Left lung (tissue), 10 donors: ENCODE data around the gene TENM3. TPM values are rescaled to one million over a fixed set of nuclear protein-coding genes. Genes with fewer than 3 reads are reported as not detected.
A peak's percentile ranks its signal among the peaks of the same experiment; 100 is the strongest.

ENCODE experiments used
- ATAC-seq: fragments of 200-7000 bp; cut with Tn5 transposase; one replicate; pipeline ENCODE4 v1.9.1; 2020; ENCODE audit warnings: moderate library complexity
- DNase-seq, 4 donors: peaks; one replicate each; pipeline ENCODE4 v3.0.0-alpha.2; 2013 to 2020
- H3K27ac ChIP-seq, 2 donors: fragments of 200-600 bp; sonication (generic) in 1 of 2; one replicate each; pipeline versions ENCODE4 v1.5.0 to v1.8.0; 2020 to 2021
- H3K27me3 ChIP-seq, 2 donors: fragments of 200-600 bp; sonication (generic) in 1 of 2; one replicate each; pipeline versions ENCODE4 v1.5.0 to v1.8.0; 2020 to 2021
- H3K36me3 ChIP-seq, 2 donors: fragments of 200-600 bp; sonication (generic) in 1 of 2; one replicate each; pipeline versions ENCODE4 v1.5.0 to v1.8.0; 2020 to 2021
- H3K4me1 ChIP-seq, 2 donors: fragments of 200-600 bp; one replicate each; pipeline ENCODE4 v1.8.0; 2021
- H3K4me3 ChIP-seq, 2 donors: fragments of 200-600 bp; sonication (generic) in 1 of 2; one replicate each; pipeline versions ENCODE4 v1.5.0 to v1.8.0; 2020 to 2021; ENCODE audit warnings: mild to moderate bottlenecking in 1 of 2
- H3K9me3 ChIP-seq, 2 donors: fragments of 200-600 bp; sonication (generic) in 1 of 2; one replicate each; pipeline versions ENCODE4 v1.5.0 to v1.8.0; 2020 to 2021
- intact Hi-C, 2 donors: fragments of 100-400 bp; cut with DNase I; formaldehyde crosslinking; loops; one replicate each; pipeline versions ENCODE4 v1.11.2 to v1.14.2; 2022
- polyA plus RNA-seq, 6 donors: library from polyadenylated mRNA; unstranded; fragments of 120-200 nt; gene quantifications; one replicate each; pipeline ENCODE4 v1.2.1, GENCODE V29; 2013; ENCODE audit not compliant: insufficient read length in 6 of 6
- total RNA-seq, 2 donors: library from RNA; stranded (reverse); fragmentation: NEBNext Ultra II Directional; extraction: Animal tissue kit (Norgen Biotek cat#: 25700); gene quantifications; one replicate each; pipeline ENCODE4 v1.2.1, GENCODE V29; 2021
- TF ChIP-seq, protein P1 (sequence below), 2 donors: fragments of 200-600 bp; sonication (generic) in 1 of 2; IDR thresholded peaks; one replicate each; pipeline versions ENCODE4 v1.5.0 to v1.8.0; 2021; ENCODE audit warnings: antibody characterized with exemption in 2 of 2
- donor health status: DM: no; HTN: yes; CAD: no.
- donor health status: DM: no; HTN: no; CAD: no.

TENM3 gene
- total and polyA plus RNA-seq, 8 donors, result 2.2 to 5.6 (median 3.1) TPM

DNA sequence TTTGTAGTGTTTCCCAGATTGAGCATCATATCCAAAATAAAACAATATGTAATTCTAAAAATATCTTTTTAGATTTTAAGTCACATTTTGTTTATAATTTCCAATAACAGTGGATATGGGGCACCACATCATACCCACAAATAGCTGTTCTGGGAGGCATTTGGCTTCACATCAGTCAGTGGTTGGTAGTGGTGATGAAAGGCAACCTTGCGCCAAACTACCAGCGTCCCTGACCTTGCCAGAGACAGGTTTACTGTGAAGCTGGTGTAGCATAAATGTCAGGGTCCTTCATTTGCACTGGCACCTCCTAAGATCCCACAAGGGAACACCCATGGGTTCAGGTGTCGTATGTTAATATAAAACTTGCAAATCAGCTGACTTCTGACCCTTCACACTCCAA is 451.8 kb downstream of the TENM3 start:
- no peak overlapping the region for H3K4me3 ChIP-seq
- intact Hi-C loops, result no loop called here

DNA sequence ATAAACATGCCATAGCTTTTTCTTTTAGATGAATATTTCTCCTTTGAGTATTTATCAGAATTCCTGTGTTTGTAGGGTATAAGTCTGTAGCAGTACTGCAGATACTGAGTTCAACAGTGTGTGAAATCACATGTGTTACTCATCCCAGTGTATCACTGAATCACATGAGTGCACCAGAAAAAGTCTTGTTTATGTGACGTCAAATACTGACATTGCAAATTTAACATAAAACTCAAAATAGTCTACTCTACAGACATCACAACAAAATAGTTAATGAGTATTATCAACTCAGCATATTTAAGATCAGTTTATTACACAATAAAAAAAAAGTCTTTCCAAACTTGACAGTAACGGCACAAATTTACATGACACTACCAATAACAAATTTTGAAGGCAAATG is 452.6 kb downstream of the TENM3 start:
- TF ChIP-seq, protein P1, sequence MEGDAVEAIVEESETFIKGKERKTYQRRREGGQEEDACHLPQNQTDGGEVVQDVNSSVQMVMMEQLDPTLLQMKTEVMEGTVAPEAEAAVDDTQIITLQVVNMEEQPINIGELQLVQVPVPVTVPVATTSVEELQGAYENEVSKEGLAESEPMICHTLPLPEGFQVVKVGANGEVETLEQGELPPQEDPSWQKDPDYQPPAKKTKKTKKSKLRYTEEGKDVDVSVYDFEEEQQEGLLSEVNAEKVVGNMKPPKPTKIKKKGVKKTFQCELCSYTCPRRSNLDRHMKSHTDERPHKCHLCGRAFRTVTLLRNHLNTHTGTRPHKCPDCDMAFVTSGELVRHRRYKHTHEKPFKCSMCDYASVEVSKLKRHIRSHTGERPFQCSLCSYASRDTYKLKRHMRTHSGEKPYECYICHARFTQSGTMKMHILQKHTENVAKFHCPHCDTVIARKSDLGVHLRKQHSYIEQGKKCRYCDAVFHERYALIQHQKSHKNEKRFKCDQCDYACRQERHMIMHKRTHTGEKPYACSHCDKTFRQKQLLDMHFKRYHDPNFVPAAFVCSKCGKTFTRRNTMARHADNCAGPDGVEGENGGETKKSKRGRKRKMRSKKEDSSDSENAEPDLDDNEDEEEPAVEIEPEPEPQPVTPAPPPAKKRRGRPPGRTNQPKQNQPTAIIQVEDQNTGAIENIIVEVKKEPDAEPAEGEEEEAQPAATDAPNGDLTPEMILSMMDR (IDR thresholded peaks at IDR 0.05), result no peak
- H3K4me1 ChIP-seq, result no peaks in the 10 kb centered on the region

More for the DNA sequence above, 451.8 kb downstream of the TENM3 start:
- Histone ChIP-seq H3K27ac (no peak overlapping the region), H3K36me3 (no peaks in the 10 kb centered on the region), H3K4me1 (no peaks in the 10 kb centered on the region), H3K9me3 (no peaks in the 10 kb centered on the region), H3K27me3 (no peaks in the 10 kb centered on the region)
- TF ChIP-seq, protein P1 (IDR thresholded peaks at IDR 0.05), result no peak
- ATAC-seq, result no peak
- no peak for DNase-seq

DNA sequence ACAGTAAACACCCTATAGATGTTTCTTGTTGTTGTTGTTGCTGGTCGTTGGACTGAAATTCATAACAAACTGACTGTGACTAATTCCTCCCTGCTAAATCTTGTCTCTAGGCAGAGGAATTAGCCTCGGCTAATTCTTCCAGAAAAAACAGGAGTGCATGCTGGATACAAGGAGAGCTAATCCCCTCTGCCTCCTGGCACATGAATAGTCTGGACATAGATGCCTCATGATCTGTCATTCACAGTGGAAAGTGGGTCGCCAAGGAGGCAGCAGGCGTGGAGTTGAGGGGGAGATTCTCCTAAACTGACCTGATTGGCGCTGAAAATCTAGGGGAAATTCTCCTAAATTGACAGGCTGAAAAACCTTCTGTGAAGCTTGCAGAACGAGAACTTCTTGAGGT is 453.9 kb downstream of the TENM3 start:
- no peak for DNase-seq
- intact Hi-C loops, result no loop called here

More for the DNA sequence above, 452.6 kb downstream of the TENM3 start:
- DNase-seq (no peak), ATAC-seq (no peak)
- Histone ChIP-seq H3K36me3 (no peaks in the 10 kb centered on the region), H3K9me3 (no peaks in the 10 kb centered on the region), H3K4me3 (no peak overlapping the region), H3K27me3 (no peaks in the 10 kb centered on the region), H3K27ac (no peak overlapping the region)
- intact Hi-C loops, result no loop called here

DNA sequence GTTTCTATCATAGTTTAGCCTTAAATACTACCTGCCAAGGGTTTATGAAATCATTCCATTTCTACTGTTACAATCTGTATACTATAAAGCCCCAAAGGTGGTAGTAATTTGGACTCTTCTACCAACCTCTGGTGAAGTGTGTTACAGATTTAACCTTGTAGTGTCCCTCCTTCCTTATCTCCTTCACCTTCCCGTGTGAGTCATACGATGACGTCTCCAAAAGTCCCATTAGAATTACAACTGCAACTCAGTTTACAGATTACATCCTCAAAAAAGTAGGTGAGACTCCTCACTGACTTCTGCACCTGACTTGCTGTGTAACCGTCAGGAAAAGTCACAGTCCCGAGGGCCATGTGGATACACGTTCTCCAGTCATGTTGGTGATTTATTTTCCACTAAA is 455.0 kb downstream of the TENM3 start:
- no peak for ATAC-seq
- H3K36me3 ChIP-seq, result no peaks in the 10 kb centered on the region
- H3K4me1 ChIP-seq, result no peaks in the 10 kb centered on the region
- H3K27me3 ChIP-seq, result no peaks in the 10 kb centered on the region
- TF ChIP-seq, protein P1 (IDR thresholded peaks at IDR 0.05), result no peak
- H3K4me3 ChIP-seq, result no peak overlapping the region
- H3K9me3 ChIP-seq, result no peaks in the 10 kb centered on the region
- DNase-seq, result no peak
- intact Hi-C loops, result no loop called here
- H3K27ac ChIP-seq, result no peak overlapping the region

More for the DNA sequence above, 453.9 kb downstream of the TENM3 start:
- Histone ChIP-seq H3K4me1 (no peaks in the 10 kb centered on the region), H3K36me3 (no peaks in the 10 kb centered on the region), H3K4me3 (no peak overlapping the region), H3K27me3 (no peaks in the 10 kb centered on the region), H3K27ac (no peak overlapping the region), H3K9me3 (no peaks in the 10 kb centered on the region)
- TF ChIP-seq, protein P1 (IDR thresholded peaks at IDR 0.05), result no peak
- ATAC-seq, result no peak

DNA sequence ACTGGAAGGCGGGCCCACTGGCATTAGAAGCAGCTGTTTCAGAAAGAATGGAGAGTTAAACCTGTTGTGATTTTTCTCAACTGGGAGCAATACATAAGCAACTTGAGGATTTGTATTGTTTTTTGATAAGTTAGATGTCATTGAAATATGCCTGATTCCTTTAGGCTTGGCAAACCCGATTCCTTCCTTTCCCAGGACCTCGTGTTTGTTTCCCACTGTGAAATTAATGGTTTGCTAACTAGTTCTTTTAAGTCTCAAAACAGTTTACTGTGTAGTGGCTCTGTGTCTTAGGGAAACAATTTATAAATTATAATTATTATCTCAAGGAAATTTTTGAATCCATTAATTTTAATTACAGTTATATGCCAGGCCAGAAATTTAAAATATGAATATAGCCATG is 456.0 kb downstream of the TENM3 start:
- Histone ChIP-seq H3K4me3 (no peak overlapping the region), H3K4me1 (no peaks in the 10 kb centered on the region), H3K9me3 (no peaks in the 10 kb centered on the region), H3K27ac (no peak overlapping the region), H3K27me3 (no peaks in the 10 kb centered on the region), H3K36me3 (no peaks in the 10 kb centered on the region)
- ATAC-seq (no peak), DNase-seq (peak in 2 of 4 donors; percentile 28 to 42)
- intact Hi-C loops, result no loop called here
- TF ChIP-seq, protein P1 (IDR thresholded peaks at IDR 0.05), result no peak
